Renal pelvis (tissue), 12 donors: Measurements from ENCODE around the gene BRINP1. TPM values are rescaled to one million over a fixed set of nuclear protein-coding genes. Genes with fewer than 3 reads are reported as not detected.

Experiments used
- DNase-seq: peaks from one replicate; pipeline ENCODE4 v3.0.0-alpha.2; 2013
- long read RNA-seq, 16 experiments: transcript quantifications; one replicate each; lab custom pipeline, GENCODE V29; 2026
- polyA plus RNA-seq, 3 donors: library from polyadenylated mRNA; unstranded; fragments of 120-200 nt; gene quantifications; one replicate each; pipeline ENCODE4 v1.2.1, GENCODE V29; 2013; ENCODE audit not compliant: insufficient read length in 3 of 3

Gene BRINP1, protein sequence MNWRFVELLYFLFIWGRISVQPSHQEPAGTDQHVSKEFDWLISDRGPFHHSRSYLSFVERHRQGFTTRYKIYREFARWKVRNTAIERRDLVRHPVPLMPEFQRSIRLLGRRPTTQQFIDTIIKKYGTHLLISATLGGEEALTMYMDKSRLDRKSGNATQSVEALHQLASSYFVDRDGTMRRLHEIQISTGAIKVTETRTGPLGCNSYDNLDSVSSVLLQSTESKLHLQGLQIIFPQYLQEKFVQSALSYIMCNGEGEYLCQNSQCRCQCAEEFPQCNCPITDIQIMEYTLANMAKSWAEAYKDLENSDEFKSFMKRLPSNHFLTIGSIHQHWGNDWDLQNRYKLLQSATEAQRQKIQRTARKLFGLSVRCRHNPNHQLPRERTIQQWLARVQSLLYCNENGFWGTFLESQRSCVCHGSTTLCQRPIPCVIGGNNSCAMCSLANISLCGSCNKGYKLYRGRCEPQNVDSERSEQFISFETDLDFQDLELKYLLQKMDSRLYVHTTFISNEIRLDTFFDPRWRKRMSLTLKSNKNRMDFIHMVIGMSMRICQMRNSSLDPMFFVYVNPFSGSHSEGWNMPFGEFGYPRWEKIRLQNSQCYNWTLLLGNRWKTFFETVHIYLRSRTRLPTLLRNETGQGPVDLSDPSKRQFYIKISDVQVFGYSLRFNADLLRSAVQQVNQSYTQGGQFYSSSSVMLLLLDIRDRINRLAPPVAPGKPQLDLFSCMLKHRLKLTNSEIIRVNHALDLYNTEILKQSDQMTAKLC
- polyA plus RNA-seq = 1 to 10 TPM; 2.9 to 6.5 (median 5.3) TPM
- long read RNA-seq, donor 1, partial matches to known transcripts = 0 of 1 reads
- long read RNA-seq, donor 1, other reads (novel, unspliced or antisense) = 0 of 1 reads
- long read RNA-seq, donor 2, partial matches to known transcripts = 0 of 2 reads
- long read RNA-seq, donor 2, other reads (novel, unspliced or antisense) = 0 of 2 reads
- long read RNA-seq, donor 3 = 0 reads
- long read RNA-seq, donor 4, partial matches to known transcripts = 0 of 3 reads
- long read RNA-seq, donor 4, other reads (novel, unspliced or antisense) = 0 of 3 reads
- long read RNA-seq, donor 5, partial matches to known transcripts = 0 of 1 reads
- long read RNA-seq, donor 5, other reads (novel, unspliced or antisense) = 0 of 1 reads
- long read RNA-seq, donor 6 = 0 reads
- long read RNA-seq, donor 7, partial matches to known transcripts = 0 of 2 reads
- long read RNA-seq, donor 7, other reads (novel, unspliced or antisense) = 0 of 2 reads
- long read RNA-seq, donor 8 = 0 reads
- long read RNA-seq, donor 9, partial matches to known transcripts = 0 of 1 reads
- long read RNA-seq, donor 9, other reads (novel, unspliced or antisense) = 0 of 1 reads
- long read RNA-seq, donor 10, partial matches to known transcripts = 0 of 1 reads
- long read RNA-seq, donor 10, other reads (novel, unspliced or antisense) = 0 of 1 reads
- long read RNA-seq, donor 11, partial matches to known transcripts = 0 of 1 reads
- long read RNA-seq, donor 11, other reads (novel, unspliced or antisense) = 0 of 1 reads
- long read RNA-seq, donor 12, partial matches to known transcripts = 0 of 1 reads
- long read RNA-seq, donor 12, other reads (novel, unspliced or antisense) = 0 of 1 reads
- long read RNA-seq, donor 13 = 0 reads
- long read RNA-seq, donor 14 = 0 reads
- long read RNA-seq, donor 15, partial matches to known transcripts = 0 of 2 reads
- long read RNA-seq, donor 15, other reads (novel, unspliced or antisense) = 0 of 2 reads
- long read RNA-seq, donor 16, partial matches to known transcripts = 0 of 1 reads
- long read RNA-seq, donor 16, other reads (novel, unspliced or antisense) = 0 of 1 reads

DNA sequence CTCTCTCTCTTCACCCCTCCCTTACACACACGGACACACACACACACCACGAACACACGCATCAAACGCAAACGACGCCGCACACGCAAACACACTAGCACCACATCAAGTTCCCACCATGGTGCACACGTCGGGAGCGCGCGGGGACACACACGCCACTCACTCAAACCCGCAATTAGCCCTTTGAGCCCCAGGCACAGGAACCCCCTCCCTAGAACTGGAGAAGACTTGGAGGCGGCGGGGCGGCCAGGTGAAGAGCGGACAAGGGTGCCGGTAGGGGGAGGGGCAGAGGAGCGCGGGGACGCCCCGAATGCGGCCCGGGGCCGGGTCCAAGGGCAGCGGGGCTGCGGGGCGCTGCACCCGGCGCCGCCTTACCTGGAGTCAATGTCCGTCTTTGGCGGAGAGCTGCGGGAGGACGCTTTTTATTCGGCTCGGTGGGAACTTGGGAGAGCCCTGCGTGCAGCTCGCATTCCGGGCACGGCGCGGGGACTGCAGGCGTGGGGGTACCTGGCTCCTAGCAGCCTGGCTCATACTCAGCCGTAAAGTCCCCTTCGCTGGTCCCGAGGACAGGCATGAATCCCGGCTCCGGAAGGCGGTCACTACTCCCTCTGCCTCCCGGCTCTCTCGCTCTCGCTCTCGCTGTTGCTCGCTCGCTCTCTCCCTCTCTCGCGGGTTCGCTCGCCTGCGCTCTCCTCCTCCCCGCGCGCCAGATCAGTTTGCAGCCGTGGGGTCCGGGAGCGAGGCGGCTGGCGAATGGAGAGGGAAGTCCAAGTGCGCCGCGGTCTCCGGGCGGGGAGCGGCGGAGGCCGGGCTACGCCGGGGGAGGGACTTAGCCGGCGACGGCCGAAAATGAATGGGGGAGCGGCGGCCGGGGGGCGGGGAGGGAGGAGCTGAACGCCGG lies at the start of gene BRINP1:
TSS of gene BRINP1 (minus strand) at position 755 of the 901 bp plus-strand sequence. CDS start 56,080 bp downstream, outside the sequence.
- peak; percentile 73 for DNase-seq

DNA sequence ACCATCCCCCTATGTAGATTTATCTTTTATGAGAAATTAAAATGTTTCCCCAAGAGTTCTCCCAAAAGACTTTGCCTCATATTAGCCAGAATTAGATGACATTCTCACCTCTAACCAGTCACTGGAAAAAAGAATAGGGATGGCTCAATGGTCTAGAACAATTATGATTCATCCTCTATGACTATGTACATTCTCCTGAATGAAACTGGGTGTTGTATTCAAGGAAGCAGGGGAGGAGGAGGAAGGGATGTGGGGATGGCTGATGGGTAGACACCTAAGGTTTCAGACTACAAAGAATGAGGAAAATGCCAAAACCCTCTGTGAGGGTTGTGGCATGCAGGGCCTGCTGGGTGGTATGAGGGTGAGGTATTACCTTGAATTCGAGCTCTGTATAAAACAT lies 49.5 kb upstream of the BRINP1 start:
- no peak for DNase-seq

DNA sequence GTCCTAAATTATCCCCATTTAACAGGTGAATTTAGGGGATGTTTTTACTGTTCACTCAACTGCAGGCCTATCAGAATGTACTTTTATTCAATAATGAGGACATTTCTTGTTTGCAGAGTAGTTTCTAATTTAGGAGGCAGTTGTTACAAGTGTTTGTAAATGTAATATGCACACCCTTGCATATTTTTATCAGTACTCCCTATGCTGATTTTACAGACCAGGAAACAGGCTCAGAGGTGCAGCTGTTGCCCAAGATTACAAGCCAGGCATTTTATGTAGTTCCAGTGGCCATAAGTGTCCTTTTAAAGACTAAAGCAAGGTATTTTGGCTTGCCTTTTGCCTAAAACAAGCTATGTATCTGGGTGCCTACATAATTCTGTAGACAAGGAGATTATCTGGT lies 47.6 kb upstream of the BRINP1 start:
- DNase-seq = no peak

DNA sequence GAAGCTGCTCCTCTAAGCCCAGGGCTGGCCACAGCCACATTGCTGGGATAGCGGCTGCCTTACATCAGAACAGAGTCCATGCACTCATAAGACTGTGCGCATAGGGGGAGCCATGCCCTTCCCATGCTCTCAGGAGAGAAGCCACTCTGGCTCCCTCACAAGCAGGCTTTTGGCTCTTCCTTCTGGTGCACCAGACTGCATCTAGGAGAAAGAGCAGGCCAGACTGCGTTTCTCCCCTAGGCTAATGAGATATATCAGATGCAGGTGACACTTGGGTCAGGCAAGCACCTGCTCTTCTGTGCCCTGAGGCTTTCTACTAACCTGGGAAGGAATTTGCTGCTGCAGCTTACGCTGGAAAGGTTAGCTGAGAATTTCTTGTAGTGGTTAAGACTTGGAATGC lies 43.2 kb upstream of the BRINP1 start:
- DNase-seq = peak; percentile 5

DNA sequence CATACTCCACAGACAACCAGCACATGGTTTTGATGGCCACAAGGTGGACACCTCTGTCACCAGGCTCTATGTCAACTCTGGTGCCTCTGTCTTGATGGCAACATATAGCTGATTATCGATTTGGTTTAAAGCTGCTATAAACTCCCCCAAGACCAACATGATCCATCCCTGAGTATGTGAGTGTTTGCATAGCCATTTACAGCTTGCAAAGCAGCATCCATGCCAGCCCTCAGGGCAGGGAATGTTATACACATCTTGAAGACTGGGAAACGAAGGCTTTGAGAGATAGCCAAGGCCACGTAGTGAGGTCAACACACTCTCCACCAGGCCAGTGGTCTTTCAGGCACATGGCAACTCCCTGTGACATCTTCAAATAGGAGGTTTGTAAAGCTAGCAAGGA lies 40.3 kb upstream of the BRINP1 start:
- DNase-seq = no peak

DNA sequence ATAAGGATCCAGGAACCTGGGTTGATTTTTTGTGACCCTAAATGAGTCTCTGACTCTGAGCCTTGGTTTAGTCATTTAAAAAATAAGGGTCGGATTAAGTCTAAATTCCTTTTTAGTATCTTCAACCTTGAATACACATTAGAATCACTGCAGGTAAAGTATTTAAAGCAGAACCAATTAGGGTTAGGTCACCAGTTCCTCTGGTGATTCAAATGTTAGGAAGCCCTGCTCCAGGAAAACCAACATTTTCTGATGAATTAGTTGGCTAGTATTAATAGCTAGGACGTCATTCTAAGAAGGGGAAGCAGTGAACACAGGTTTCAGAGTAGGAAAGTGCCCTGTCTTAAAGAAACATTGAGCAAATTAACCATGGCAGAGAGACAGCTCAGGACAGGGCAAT lies 31.4 kb upstream of the BRINP1 start:
- no peak for DNase-seq

DNA sequence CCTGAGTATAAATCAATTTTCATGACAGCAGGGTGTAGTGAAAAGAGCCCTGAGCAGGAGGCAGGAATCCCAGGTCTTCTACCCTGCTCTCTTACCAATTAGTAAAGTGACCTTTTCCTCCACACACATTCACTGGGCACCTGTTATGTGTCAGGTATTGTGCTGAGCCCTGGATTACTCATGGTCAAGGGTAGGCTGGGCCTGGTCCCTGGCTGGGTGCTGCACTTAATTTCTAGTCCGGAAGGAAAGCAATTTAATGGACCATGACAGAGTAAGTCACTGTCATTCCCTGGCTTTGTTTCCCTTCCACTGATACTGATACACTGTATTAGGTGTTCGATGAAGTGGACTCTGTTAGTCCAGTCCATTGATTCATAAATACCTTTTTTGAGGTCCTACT lies 29.1 kb upstream of the BRINP1 start:
- no peak for DNase-seq

DNA sequence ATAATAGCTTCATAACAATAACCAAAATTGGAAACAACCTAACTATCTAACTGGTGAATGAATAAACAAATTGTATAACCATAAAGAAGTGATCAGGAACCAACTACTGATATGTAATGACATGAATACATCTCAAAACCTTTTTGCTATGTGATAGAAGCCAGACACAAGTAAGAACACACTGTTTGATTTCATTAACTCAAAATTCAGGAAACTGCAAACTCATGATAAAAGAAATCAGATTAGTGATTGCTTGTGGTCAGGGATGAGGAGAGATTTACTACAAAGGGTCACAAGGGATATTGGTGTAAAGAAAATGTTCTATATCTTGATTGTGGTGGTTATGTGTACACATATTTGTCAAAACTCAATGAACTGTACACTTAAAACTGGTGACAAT lies 22.6 kb upstream of the BRINP1 start:
- no peak for DNase-seq

DNA sequence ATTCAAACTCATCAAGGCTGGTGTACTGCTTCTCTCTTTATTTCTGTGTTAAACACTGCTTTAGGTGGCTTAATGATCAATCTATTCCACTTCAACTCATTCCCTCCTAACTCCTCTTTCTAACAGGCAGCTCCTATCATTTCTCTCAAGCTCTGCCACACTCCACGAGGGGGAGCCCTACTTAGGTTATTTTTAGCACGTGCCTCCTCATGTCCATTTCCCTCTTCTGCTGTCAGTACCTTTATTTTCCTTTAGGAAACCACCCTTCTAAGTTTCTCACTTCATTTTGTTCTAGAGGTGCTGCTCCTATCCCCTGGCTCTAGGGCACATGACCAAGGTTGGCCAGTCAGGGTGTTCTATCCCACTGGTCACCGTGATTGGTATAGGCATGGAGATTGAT lies 6.7 kb upstream of the BRINP1 start:
- DNase-seq = peak; percentile 30

DNA sequence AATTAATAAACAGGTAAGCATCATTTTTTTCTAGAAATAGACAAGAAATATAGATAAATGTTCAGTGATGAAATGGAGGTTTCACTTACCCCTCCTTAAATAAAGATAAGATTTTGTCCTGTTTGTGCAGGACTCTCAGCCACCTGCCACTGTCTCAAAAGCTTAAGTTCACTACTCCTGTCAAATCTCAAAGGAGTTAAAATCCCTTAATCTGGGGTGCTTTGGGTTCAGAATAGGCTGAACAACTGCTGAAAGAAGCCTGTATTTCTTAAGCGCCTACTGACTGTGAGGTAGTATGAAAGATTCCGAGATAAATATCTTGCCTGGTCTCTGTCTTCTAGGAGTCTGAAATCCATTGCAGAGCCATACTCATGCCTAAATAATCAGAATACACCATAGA lies 3.7 kb upstream of the BRINP1 start:
- no peak for DNase-seq

DNA sequence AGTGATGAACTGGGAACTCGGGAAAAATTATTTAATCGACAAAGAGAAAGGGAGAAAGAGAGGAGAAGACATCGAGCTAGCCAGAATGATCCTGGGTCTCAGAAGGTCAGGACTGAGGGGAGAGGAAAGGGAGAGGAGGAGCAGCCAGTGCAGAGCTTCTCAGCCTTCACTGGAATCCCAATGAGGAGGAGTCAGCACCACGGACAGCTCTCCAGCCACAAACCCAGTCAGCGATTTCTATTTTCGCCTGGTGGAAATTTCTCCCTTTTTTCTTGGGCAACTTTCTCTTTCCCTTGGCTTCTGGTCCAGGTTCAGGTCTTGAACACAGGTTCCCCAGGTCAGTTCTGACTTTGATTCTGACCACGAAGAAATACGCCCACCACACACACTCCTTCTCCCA lies 1.6 kb upstream of the BRINP1 start:
- peak; percentile 71 for DNase-seq

DNA sequence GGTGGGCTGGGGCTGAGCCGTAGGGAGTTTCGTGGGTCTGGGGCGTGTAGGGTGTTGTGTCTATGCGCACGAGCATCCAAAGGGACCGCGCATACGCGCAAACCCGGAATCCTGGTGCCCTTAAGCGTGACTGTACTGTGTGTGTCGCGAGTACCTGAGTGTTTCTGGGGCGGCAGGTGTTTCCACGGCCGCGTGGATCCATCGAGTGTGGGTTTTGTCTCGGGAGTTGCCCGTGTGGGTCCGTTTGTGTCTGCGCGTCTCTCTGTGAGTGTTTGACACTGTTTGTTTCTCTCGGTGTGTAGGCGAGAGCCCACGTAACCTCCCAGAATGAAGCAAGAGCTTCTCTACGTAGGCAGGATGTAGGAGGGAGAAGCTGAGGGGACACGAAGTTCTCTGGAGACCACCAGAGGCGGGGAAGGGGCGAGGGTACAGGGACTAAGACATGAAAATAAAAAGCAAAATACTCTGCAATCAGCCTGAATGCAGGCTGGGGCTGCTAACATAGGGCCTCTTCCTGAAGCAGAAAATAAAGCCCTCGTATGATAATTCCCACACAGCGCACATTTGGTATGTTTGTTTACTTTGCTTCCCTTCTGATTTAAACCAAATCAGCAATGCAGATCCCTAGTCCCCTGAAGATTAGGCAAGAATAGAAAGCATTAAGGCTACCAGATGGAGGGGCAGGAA lies 588 bp upstream of the BRINP1 start:
- no peak for DNase-seq

DNA sequence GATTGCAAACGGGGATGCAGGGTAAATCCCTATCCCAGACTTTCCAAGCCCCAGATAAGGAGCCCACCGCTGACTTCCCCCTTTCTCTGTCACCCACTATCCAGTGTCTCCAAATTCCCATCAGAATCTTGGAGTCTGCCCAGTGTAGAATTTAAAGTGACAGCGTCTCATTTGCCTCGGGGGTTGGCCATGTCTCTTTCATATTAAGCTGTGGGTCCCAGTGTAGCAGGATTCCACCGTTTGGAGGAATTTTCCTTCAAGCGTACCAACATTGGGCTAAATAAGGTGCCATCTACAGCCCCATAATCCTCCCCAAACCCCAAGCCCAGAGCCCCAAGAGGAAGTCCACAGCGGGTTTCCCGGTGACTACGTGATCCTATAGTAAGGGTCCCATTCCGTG lies 1.1 kb downstream of the BRINP1 start:
- no peak for DNase-seq

DNA sequence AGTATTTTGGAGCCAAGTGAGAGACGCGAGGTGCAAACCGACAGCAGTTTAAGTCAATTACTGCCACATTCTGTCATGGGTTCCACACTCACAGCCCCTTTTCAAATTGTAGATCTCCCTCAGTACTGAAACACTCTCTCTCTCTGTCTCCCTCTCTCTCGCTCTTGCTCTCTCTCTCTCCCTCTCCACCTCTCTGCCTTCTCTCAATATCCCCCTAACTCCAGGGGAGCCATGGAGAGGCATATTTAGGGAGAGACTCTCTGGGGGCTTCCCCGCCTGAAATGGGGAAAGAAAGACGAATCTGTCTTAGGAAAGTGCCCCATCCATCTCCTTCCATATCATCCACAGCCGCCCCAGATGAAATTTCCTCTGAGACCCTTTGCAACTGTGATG lies 1.6 kb downstream of the BRINP1 start:
- no peak for DNase-seq

DNA sequence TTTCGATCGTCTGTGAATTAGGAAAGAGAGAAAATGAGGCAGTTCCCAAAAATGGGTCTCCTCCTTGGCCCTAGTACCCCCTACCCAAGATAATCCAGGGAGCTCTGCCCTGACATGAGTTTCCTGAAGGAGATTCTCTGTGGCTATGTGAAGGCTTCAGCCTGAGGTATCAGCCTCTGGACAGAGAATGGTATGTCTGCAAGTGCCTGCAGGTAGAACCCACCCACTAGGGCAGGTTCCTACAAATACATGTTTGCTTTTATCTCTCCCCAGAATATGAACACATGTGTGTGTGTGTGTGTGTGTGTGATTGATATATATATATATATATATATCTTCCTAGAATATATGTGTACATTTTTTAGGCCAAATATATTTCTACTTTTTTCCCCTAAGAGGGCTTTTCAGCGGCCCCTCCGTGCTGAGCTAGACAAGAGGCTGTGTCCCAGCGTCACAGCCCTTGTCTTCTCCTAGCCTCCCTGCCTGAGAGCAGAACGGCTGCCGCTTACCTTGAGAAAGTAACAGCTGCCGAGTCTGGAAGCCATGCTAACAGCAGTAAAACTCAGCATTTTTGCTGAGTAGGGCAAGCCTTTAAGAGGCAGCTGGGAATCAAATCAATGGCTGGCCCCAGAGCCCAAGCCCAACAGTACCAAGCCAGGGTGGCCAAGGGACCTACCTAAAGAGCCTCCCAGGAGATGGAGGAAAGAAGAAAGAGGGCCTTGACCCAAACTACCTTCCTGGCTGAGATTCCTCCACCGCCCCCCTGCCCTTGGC lies 2.1 kb downstream of the BRINP1 start:
- DNase-seq = no peak

DNA sequence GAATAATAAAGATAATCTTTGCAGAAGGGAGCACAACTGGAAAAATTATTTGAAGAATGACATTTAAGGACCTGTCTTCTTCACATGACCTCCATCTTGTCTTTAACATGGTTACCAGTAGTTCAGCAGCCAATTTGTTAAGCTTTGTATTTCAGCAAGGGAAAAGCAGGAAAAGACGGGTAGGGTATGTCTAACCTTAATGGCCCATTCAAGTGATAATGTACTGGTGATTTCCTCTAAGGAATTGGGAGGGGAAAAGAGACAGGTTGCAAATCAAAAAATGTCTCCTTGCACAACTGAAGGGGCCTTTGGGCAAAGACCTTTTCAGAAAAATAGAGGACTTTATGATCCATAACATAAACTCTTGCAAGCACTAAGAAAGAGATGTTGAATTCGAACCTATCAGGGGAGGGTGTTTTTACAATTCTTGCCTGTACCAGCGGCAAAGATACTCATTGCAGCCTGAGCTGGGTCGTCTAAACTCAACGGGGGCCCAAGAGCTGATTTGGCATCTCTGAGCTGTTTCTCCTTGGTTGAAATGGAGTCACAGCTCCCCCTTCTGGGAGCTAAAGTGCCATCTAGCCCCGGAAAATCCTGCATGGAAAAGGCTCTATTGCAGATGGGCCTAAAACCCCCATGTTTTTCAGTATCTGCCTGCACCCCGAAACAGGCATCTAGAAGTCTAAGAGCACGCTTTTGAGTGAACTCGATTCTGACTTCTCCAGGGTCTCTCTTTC lies 3.8 kb downstream of the BRINP1 start:
- DNase-seq = no peak

DNA sequence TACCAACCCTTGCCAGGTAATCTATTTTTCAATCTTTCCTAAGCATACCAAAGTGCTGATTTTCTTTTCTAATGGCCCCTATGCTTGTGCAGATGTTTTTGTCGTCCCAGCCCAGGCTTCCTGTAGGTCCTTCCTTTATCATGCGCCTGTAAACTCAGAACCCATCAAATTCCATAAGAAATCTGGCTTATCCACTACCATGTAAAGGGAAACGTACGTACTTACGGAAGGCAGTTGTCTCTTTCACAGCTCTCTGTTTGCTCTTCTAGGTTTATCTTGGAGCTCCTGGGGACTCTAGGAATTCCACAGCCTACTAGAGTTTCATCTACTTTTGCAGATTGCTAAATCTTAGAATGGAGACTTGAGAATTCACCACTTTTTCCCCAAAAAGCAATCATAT lies 9.0 kb downstream of the BRINP1 start:
- DNase-seq = no peak
